WI38 (cell line): ENCODE results near the gene EPRS1.
A peak's percentile ranks its signal among the peaks of the same experiment; 100 is the strongest.
"Not testable (repeated sequence)": the region's sequence is repeated elsewhere in the genome, so short reads cannot be mapped to it uniquely, and the experiment has no call there.

ENCODE experiments used
- H3K4me3 ChIP-seq: 2 replicates; pipeline ENCODE4 v1.5.1; 2011; ENCODE audit warnings: low read depth, mild to moderate bottlenecking, control low read depth, low read length
- CTCF ChIP-seq: IDR thresholded peaks from 2 replicates; pipeline ENCODE4 v1.5.1; 2012; ENCODE audit warnings: low read depth, mild to moderate bottlenecking, control low read depth, low read length

The EPRS1 gene

GRCh38 chr1:220045356-220046051, 801 bp downstream of the EPRS1 start:
- no peak for TF ChIP-seq CTCF
- H3K4me3 ChIP-seq = peak overlapping the region; percentile 99

- H3K4me3 ChIP-seq = peak overlapping the region; percentile 99
- no peak for TF ChIP-seq CTCF
Measured at GRCh38 chr1:220044678-220045355, 1.5 kb downstream of the EPRS1 start.

- H3K4me3 ChIP-seq = no peak overlapping the region
- no peak for TF ChIP-seq CTCF
Measured at GRCh38 chr1:220043646-220044045, 2.7 kb downstream of the EPRS1 start.

GRCh38 chr1:220040028-220040596, 6.2 kb downstream of the EPRS1 start:
- no peak for TF ChIP-seq CTCF

GRCh38 chr1:220038640-220039039, 7.7 kb downstream of the EPRS1 start:
- no peak overlapping the region for H3K4me3 ChIP-seq
- no peak for TF ChIP-seq CTCF

More at GRCh38 chr1:220040028-220040596, 6.2 kb downstream of the EPRS1 start:
- H3K4me3 ChIP-seq = no peak overlapping the region

GRCh38 chr1:220037810-220038209, 8.5 kb downstream of the EPRS1 start:
- H3K4me3 ChIP-seq = not testable (repeated sequence)

GRCh38 chr1:220032911-220033310, 13.4 kb downstream of the EPRS1 start:
- no peak overlapping the region for H3K4me3 ChIP-seq

More at GRCh38 chr1:220032911-220033310, 13.4 kb downstream of the EPRS1 start:
- TF ChIP-seq CTCF = no peak
